Skeletal muscle tissue (tissue), 4 donors: Measurements from ENCODE around the gene PDK2. TPM values are rescaled to one million over a fixed set of nuclear protein-coding genes. Genes with fewer than 3 reads are reported as not detected.

Source experiments
- H3K27ac ChIP-seq: one replicate; pipeline ENCODE4 v1.7.0; 2013; ENCODE audit warnings: mild to moderate bottlenecking, low read depth, low read length, inconsistent platforms
- H3K27me3 ChIP-seq, 3 donors: one replicate each; pipeline ENCODE4 v1.7.0; 2013; ENCODE audit warnings: low read length in 3 of 3; ENCODE audit not compliant: control insufficient read depth in 3 of 3, insufficient read depth in 3 of 3
- H3K36me3 ChIP-seq, 3 donors: one replicate each; pipeline ENCODE4 v1.7.0; 2013; ENCODE audit warnings: low read length in 3 of 3; ENCODE audit not compliant: control insufficient read depth in 3 of 3, insufficient read depth in 3 of 3
- H3K4me1 ChIP-seq, 3 donors: one replicate each; pipeline ENCODE4 v1.7.0; 2013; ENCODE audit warnings: low read length in 3 of 3, mild to moderate bottlenecking in 3 of 3; ENCODE audit not compliant: control insufficient read depth in 3 of 3, insufficient read depth in 3 of 3
- H3K4me3 ChIP-seq, 3 donors: one replicate each; pipeline ENCODE4 v1.7.0; 2013; ENCODE audit warnings: low read length in 3 of 3
- H3K9ac ChIP-seq, 3 donors: one replicate each; pipeline ENCODE4 v1.7.0; 2013; ENCODE audit warnings: low read length in 3 of 3, mild to moderate bottlenecking in 3 of 3, moderate library complexity in 2 of 3, low read depth in 1 of 3
- H3K9me3 ChIP-seq, 3 donors: one replicate each; pipeline ENCODE4 v1.7.0; 2013; ENCODE audit warnings: low read length in 3 of 3; ENCODE audit not compliant: control insufficient read depth in 3 of 3
- total RNA-seq: library from RNA; depleted of rRNA; stranded (reverse); fragments of >200 nt; gene quantifications from one replicate; pipeline ENCODE4 v1.2.3, GENCODE V29; 2014
- donor health status: Osteomylitis.

The PDK2 gene
- total RNA-seq, 1 donor from 2014 or later = 18.8 TPM

GRCh38 chr17:50144845-50145531 is 49.8 kb downstream of the PDK2 start:
- Histone ChIP-seq H3K36me3 (peaks cover 28 to 51% (median 42%) of the 10 kb centered on the region in 3 donors), H3K27ac (no peak overlapping the region)

GRCh38 chr17:50145532-50146229 is 50.5 kb downstream of the PDK2 start:
- H3K27ac ChIP-seq = no peak overlapping the region
- peaks cover 23 to 44% (median 40%) of the 10 kb centered on the region in 3 donors for H3K36me3 ChIP-seq
- peak overlapping the region in 1 of 3 donors; percentile 84 for H3K9ac ChIP-seq
- no peaks in the 10 kb centered on the region for H3K27me3 ChIP-seq
- H3K4me1 ChIP-seq = peaks cover 51 to 68% (median 59%) of the 10 kb centered on the region in 3 donors
- H3K4me3 ChIP-seq = no peak overlapping the region
- no peaks in the 10 kb centered on the region for H3K9me3 ChIP-seq

More at GRCh38 chr17:50144845-50145531, 49.8 kb downstream of the PDK2 start:
- H3K9me3 ChIP-seq = no peaks in the 10 kb centered on the region
- no peak overlapping the region for H3K4me3 ChIP-seq
- H3K9ac ChIP-seq = peak overlapping the region in 1 of 3 donors; percentile 84
- H3K4me1 ChIP-seq = peaks cover 58 to 74% (median 66%) of the 10 kb centered on the region in 3 donors
- H3K27me3 ChIP-seq = no peaks in the 10 kb centered on the region

GRCh38 chr17:50146230-50146926 is 51.2 kb downstream of the PDK2 start:
- Histone ChIP-seq H3K9ac (peak overlapping the region; percentile 69 to 84 (median 81)), H3K27ac (peak overlapping the region; percentile 81), H3K36me3 (peaks cover 20 to 37% (median 34%) of the 10 kb centered on the region in 3 donors), H3K4me3 (peak overlapping the region; percentile 69 to 81 (median 76)), H3K27me3 (no peaks in the 10 kb centered on the region), H3K9me3 (no peaks in the 10 kb centered on the region), H3K4me1 (peaks cover 51 to 67% (median 57%) of the 10 kb centered on the region in 3 donors)

DNA sequence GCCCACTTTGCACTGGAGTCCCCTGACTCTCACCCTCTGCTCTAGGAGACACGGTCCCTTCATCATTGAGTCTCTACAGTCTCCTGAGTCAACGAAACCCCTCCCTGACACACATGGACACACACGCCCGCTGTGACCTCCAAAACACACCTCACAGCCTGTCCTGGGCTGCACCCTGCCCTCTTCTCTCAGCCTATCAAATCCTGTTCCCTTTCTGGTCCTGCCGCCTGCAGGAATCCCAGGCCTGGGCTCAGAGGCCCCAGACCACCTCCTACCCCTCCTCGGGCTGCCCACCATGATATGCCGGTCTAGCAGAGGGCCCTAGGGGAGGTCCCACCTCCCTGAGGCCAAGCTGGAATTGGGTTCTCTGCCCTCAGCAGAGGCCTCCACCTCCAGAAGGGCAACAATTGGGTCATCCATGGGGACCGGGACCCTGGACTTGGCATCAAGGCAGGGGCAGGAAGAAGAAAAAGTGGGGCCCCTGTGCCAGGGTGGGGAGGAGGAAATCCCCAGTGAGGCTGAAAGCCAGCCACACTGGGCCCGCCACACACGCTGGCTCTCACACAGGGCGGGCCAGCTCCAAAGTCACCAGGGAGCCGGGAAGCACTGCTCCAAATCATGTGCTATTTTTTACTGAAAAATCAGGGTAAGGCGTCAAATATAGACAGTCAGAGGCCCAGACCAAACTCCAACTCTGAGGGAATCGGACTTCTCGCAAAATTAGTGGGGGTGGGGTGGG is 51.9 kb downstream of the PDK2 start:
- H3K9ac ChIP-seq = peak overlapping the region; percentile 69 to 84 (median 81)
- H3K4me3 ChIP-seq = peak overlapping the region; percentile 69 to 81 (median 76)
- peak overlapping the region; percentile 81 for H3K27ac ChIP-seq
- peaks cover 14 to 32% (median 28%) of the 10 kb centered on the region in 3 donors for H3K36me3 ChIP-seq
- H3K4me1 ChIP-seq = peaks cover 57 to 68% (median 61%) of the 10 kb centered on the region in 3 donors
- no peaks in the 10 kb centered on the region for H3K9me3 ChIP-seq
- H3K27me3 ChIP-seq = no peaks in the 10 kb centered on the region

GRCh38 chr17:50147841-50148225 is 52.7 kb downstream of the PDK2 start:
- H3K9ac ChIP-seq = peak overlapping the region; percentile 69 to 84 (median 81)
- no peaks in the 10 kb centered on the region for H3K27me3 ChIP-seq
- no peaks in the 10 kb centered on the region for H3K9me3 ChIP-seq
- H3K4me3 ChIP-seq = peak overlapping the region; percentile 69 to 81 (median 76)
- H3K4me1 ChIP-seq = peaks cover 59 to 72% (median 61%) of the 10 kb centered on the region in 3 donors
- peaks cover 7 to 24% (median 22%) of the 10 kb centered on the region in 3 donors for H3K36me3 ChIP-seq
- H3K27ac ChIP-seq = peak overlapping the region; percentile 81

- peak overlapping the region; percentile 69 to 81 (median 76) for H3K4me3 ChIP-seq
- peaks cover 4 to 19% (median 17%) of the 10 kb centered on the region in 3 donors for H3K36me3 ChIP-seq
- peaks cover 62 to 78% (median 66%) of the 10 kb centered on the region in 3 donors for H3K4me1 ChIP-seq
- H3K27me3 ChIP-seq = no peaks in the 10 kb centered on the region
- H3K9ac ChIP-seq = peak overlapping the region; percentile 63 to 84 (median 81)
- H3K27ac ChIP-seq = peak overlapping the region; percentile 81
- H3K9me3 ChIP-seq = no peaks in the 10 kb centered on the region
Measured at GRCh38 chr17:50148226-50149090, 53.3 kb downstream of the PDK2 start.

DNA sequence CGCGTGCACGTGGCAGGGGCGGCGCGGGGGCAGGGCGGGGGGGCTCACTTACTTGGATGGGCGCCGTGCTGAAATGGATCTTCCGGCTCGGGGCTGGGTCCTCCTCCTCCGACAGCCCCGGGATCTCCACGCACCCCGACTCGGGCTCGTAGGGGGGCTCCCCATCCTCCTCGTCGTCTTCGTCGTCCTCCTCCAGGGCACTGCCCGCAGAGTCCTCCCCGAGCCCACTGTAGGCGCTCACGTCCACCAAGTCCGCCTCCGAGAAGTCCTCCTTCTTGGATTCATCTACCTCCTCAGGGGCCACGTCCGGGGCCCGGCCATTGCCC is 53.9 kb downstream of the PDK2 start:
- Histone ChIP-seq H3K36me3 (peaks cover 0 to 13% (median 11%) of the 10 kb centered on the region in 3 donors), H3K27me3 (no peaks in the 10 kb centered on the region), H3K4me1 (peaks cover 68 to 82% (median 72%) of the 10 kb centered on the region in 3 donors), H3K9me3 (no peaks in the 10 kb centered on the region), H3K4me3 (peak overlapping the region; percentile 48 to 75 (median 69)), H3K9ac (peak overlapping the region; percentile 57 to 87 (median 59)), H3K27ac (peak overlapping the region; percentile 60)

DNA sequence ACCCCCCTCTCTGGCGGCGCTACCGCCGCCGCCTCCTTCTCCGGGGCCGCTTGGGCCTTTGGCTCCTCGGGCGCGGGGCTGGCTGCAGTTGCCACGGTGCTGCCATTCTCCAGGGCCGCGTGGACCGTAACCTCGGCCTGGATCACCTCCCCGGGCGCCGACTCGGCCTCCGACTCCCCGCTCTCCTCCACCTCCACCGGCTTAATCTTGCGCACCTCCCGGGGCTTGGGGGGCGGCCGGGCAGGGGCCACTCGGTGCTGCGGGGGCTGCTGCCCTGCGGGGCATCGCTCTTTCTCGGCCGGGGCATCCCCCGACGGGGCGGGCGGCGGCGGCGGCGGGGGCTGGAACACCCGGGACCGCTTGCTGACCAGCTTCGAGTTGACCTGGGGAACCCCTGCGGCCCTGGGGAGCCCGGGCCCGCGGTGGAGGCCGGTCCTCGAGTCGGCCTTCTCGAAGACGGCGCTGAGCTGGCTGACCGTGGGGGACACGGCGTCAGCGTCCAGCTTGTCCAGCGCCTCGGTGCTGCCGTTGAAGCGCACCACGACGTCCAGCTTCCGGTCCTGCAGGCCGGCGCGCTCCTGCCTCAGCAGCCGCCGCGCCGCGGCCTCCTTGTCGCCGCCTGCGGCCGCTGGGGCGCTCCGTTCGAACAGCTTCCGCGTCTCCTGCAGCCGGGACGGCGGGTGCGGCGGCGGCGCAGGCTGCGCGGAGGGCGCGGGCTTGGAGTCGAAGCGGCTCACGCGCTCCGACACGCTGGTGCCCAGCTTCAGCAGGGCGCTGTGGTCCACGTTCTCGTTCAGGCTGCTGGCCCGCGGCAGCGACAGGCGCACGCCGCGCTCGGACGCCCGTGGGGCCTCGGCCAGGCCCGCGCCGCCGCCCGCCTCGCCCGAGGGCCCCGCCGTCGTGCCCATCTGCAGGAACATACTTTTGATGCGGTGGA is 54.5 kb downstream of the PDK2 start:
- Histone ChIP-seq H3K4me1 (peaks cover 72 to 83% (median 75%) of the 10 kb centered on the region in 3 donors), H3K27ac (peak overlapping the region; percentile 84), H3K27me3 (no peaks in the 10 kb centered on the region), H3K9ac (peak overlapping the region; percentile 57 to 87 (median 82)), H3K4me3 (peak overlapping the region; percentile 51 to 75 (median 69)), H3K9me3 (no peaks in the 10 kb centered on the region), H3K36me3 (peaks cover 0 to 7% (median 5%) of the 10 kb centered on the region in 3 donors)
